NCI-H128 (cell line): Measurements from ENCODE around the gene METTL14.

ENCODE experiments used
- DNase-seq: peaks from one replicate; lab custom pipeline; 2025; ENCODE audit not compliant: unreplicated experiment; lab: John Stamatoyannopoulos, UW

Gene METTL14

GRCh38 chr4:118732591-118733330 is 47.6 kb downstream of the METTL14 start:
- no peak for DNase-seq

- DNase-seq: no peak
Measured at GRCh38 chr4:118734491-118735205, 49.5 kb downstream of the METTL14 start.

- no peak for DNase-seq
Measured at GRCh38 chr4:118736900-118737299, 51.7 kb downstream of the METTL14 start.

GRCh38 chr4:118738090-118738489 is 52.9 kb downstream of the METTL14 start:
- DNase-seq: no peak

- DNase-seq: no peak
Measured at GRCh38 chr4:118739022-118739713, 54.0 kb downstream of the METTL14 start.

GRCh38 chr4:118740869-118741268 is 55.7 kb downstream of the METTL14 start:
- DNase-seq: no peak

- DNase-seq: no peak
Measured at GRCh38 chr4:118741301-118741855, 56.2 kb downstream of the METTL14 start.

GRCh38 chr4:118742050-118742449 is 56.9 kb downstream of the METTL14 start:
- no peak for DNase-seq

- DNase-seq: no peak
Measured at GRCh38 chr4:118743867-118744266, 58.7 kb downstream of the METTL14 start.

GRCh38 chr4:118745357-118745756 is 60.2 kb downstream of the METTL14 start:
- no peak for DNase-seq

GRCh38 chr4:118746251-118746919 is 61.2 kb downstream of the METTL14 start:
- DNase-seq: no peak

- no peak for DNase-seq
Measured at GRCh38 chr4:118749347-118749988, 64.3 kb downstream of the METTL14 start.

- DNase-seq: no peak
Measured at GRCh38 chr4:118751629-118752323, 66.6 kb downstream of the METTL14 start.

- no peak for DNase-seq
Measured at GRCh38 chr4:118752551-118752950, 67.4 kb downstream of the METTL14 start.

GRCh38 chr4:118753096-118753495 is 67.9 kb downstream of the METTL14 start:
- no peak for DNase-seq

GRCh38 chr4:118753685-118754084 is 68.5 kb downstream of the METTL14 start:
- DNase-seq: no peak

- no peak for DNase-seq
Measured at GRCh38 chr4:118754890-118755289, 69.7 kb downstream of the METTL14 start.

- DNase-seq: no peak
Measured at GRCh38 chr4:118755438-118756226, 70.4 kb downstream of the METTL14 start.

- no peak for DNase-seq
Measured at GRCh38 chr4:118756429-118756828, 71.2 kb downstream of the METTL14 start.
